Eye (tissue), 1 donor: ENCODE results near the gene SLC7A6OS.

Experiments
- DNase-seq: peaks from one replicate; pipeline ENCODE4 v3.0.0-alpha.2; 2015

Gene SLC7A6OS

GRCh38 chr16:68249371-68249770, 61.4 kb downstream of the SLC7A6OS start:
- DNase-seq, result no peak
